HG02852 (cell line): ENCODE results near the gene IL20.

ENCODE experiments used
- ATAC-seq: cut with Tn5 transposase; IDR thresholded peaks from one replicate; pipeline ENCODE4 v1.9.1; 2021; ENCODE audit warnings: mild to moderate bottlenecking, moderate library complexity; ENCODE audit not compliant: unreplicated experiment

Gene IL20

GRCh38 chr1:206873603-206874188, 8.3 kb downstream of the IL20 start:
- no peak for ATAC-seq

- ATAC-seq = no peak
Observed at GRCh38 chr1:206875752-206876377, 10.4 kb downstream of the IL20 start.

GRCh38 chr1:206878456-206878855, 13.0 kb downstream of the IL20 start:
- ATAC-seq = no peak

- ATAC-seq = no peak
Observed at GRCh38 chr1:206880314-206880713, 14.9 kb downstream of the IL20 start.

GRCh38 chr1:206882555-206882954, 17.1 kb downstream of the IL20 start:
- no peak for ATAC-seq

- ATAC-seq = no peak
Observed at GRCh38 chr1:206883160-206883559, 17.7 kb downstream of the IL20 start.

GRCh38 chr1:206883876-206884275, 18.5 kb downstream of the IL20 start:
- ATAC-seq = no peak

GRCh38 chr1:206885341-206886060, 20.1 kb downstream of the IL20 start:
- ATAC-seq = no peak

GRCh38 chr1:206886831-206887230, 21.4 kb downstream of the IL20 start:
- ATAC-seq = no peak

- no peak for ATAC-seq
Observed at GRCh38 chr1:206887701-206888100, 22.3 kb downstream of the IL20 start.

GRCh38 chr1:206890125-206891060, 25.0 kb downstream of the IL20 start:
- ATAC-seq = no peak

- no peak for ATAC-seq
Observed at GRCh38 chr1:206891412-206891811, 26.0 kb downstream of the IL20 start.

- no peak for ATAC-seq
Observed at GRCh38 chr1:206892351-206892984, 27.0 kb downstream of the IL20 start.

GRCh38 chr1:206893380-206893779, 28.0 kb downstream of the IL20 start:
- no peak for ATAC-seq

- ATAC-seq = no peak
Observed at GRCh38 chr1:206895325-206895724, 29.9 kb downstream of the IL20 start.

- no peak for ATAC-seq
Observed at GRCh38 chr1:206895837-206896242, 30.4 kb downstream of the IL20 start.

GRCh38 chr1:206896261-206896660, 30.8 kb downstream of the IL20 start:
- no peak for ATAC-seq

- no peak for ATAC-seq
Observed at GRCh38 chr1:206897175-206897574, 31.8 kb downstream of the IL20 start, which contains the start of gene IL24. TSS of gene IL24 (plus strand) at chr1:206897443. CDS start at chr1:206897833, 390 bp downstream.

GRCh38 chr1:206898089-206898914, 32.9 kb downstream of the IL20 start:
- ATAC-seq = no peak
